ENCODE data around the gene CFAP58. TPM values are rescaled to one million over a fixed set of nuclear protein-coding genes. Genes with fewer than 3 reads are reported as not detected.

CFAP58 gene
- total RNA-seq, result under 1 TPM; 0.21 to 0.23 TPM

- POLR2A ChIA-PET, result interaction anchor here (0.8 kb wide), 1 partner anchor 15 kb away, joined by 6 read pairs; the partner anchor contains the start of gene ITPRIP
- CTCF ChIA-PET, result interaction anchor here (0.7 to 2.7 kb wide), 10 partner anchors 15 to 91 kb away, joined by 3 to 21 read pairs (median 6); partner anchors contain the start of gene ITPRIP
Measured at GRCh38 chr10:104353325-104354048, at the start of gene CFAP58. TSS of gene CFAP58 (plus strand) at chr10:104353833. CDS start at chr10:104353898, 65 bp downstream.

GRCh38 chr10:104304356-104304745 is 49.3 kb upstream of the CFAP58 start:
- ChIA-PET CTCF (interaction anchor here (1.8 to 2.7 kb wide), 6 partner anchors 14 to 43 kb away, joined by 3 to 26 read pairs (median 12); no protein-coding TSS in a partner anchor), POLR2A (no interaction called here)

- ChIA-PET POLR2A (no interaction called here), CTCF (interaction anchor here (0.6 to 4.4 kb wide), 17 partner anchors 10 to 49 kb away, joined by 3 to 40 read pairs (median 7); partner anchors contain the start of genes CFAP58, GSTO2 and ITPRIP)
Measured at GRCh38 chr10:104304927-104305326, 48.7 kb upstream of the CFAP58 start.

- ChIA-PET POLR2A (interaction anchor here (1.1 kb wide), 1 partner anchor 31 kb away, joined by 4 read pairs; the partner anchor contains the start of gene ITPRIP), CTCF (interaction anchor here (0.8 to 4.4 kb wide), 10 partner anchors 11 to 241 kb away, joined by 4 to 40 read pairs (median 13); partner anchors contain the start of genes CFAP58, GSTO2 and ITPRIP)
Measured at GRCh38 chr10:104306897-104307296, 46.7 kb upstream of the CFAP58 start.

GRCh38 chr10:104307576-104308438 is 45.8 kb upstream of the CFAP58 start:
- CTCF ChIA-PET, result interaction anchor here (0.9 to 4.4 kb wide), 5 partner anchors 10 to 46 kb away, joined by 4 to 40 read pairs (median 6); partner anchors contain the start of genes CFAP58 and ITPRIP
- POLR2A ChIA-PET, result interaction anchor here (1.1 kb wide), 1 partner anchor 30 kb away, joined by 4 read pairs; the partner anchor contains the start of gene ITPRIP

GRCh38 chr10:104308439-104308903 is 45.2 kb upstream of the CFAP58 start:
- ChIA-PET CTCF (interaction anchor here (0.9 to 4.4 kb wide), 2 partner anchors 30 to 42 kb away, joined by 4 to 40 read pairs; partner anchors contain the start of gene ITPRIP), POLR2A (no interaction called here)

- ChIA-PET POLR2A (no interaction called here), CTCF (interaction anchor here (0.9 to 2.9 kb wide), 3 partner anchors 11 to 19 kb away, joined by 3 to 11 read pairs (median 3); no protein-coding TSS in a partner anchor)
Measured at GRCh38 chr10:104309980-104310978, 43.4 kb upstream of the CFAP58 start.

GRCh38 chr10:104311184-104311720 is 42.4 kb upstream of the CFAP58 start:
- ChIA-PET POLR2A (interaction anchor here (0.5 kb wide), 1 partner anchor 11 kb away, joined by 6 read pairs; no protein-coding TSS in a partner anchor), CTCF (interaction anchor here (0.9 to 2.9 kb wide), 4 partner anchors 12 to 40 kb away, joined by 3 to 11 read pairs (median 4); no protein-coding TSS in a partner anchor)

GRCh38 chr10:104314591-104315485 is 38.8 kb upstream of the CFAP58 start:
- CTCF ChIA-PET, result interaction anchor here (0.8 to 3.6 kb wide), 4 partner anchors 9 to 36 kb away, joined by 3 to 12 read pairs (median 4); no protein-coding TSS in a partner anchor
- POLR2A ChIA-PET, result interaction anchor here (0.8 kb wide), 1 partner anchor 45 kb away, joined by 3 read pairs; no protein-coding TSS in a partner anchor

GRCh38 chr10:104315486-104315921 is 38.1 kb upstream of the CFAP58 start:
- ChIA-PET CTCF (interaction anchor here (1.2 to 3.6 kb wide), 3 partner anchors 10 to 24 kb away, joined by 3 to 12 read pairs (median 4); no protein-coding TSS in a partner anchor), POLR2A (no interaction called here)

GRCh38 chr10:104316321-104317099 is 37.1 kb upstream of the CFAP58 start:
- ChIA-PET CTCF (interaction anchor here (3.6 kb wide), 1 partner anchor 11 kb away, joined by 12 read pairs; no protein-coding TSS in a partner anchor), POLR2A (no interaction called here)

- ChIA-PET CTCF (interaction anchor here (1.0 kb wide), 1 partner anchor 10 kb away, joined by 4 read pairs; no protein-coding TSS in a partner anchor), POLR2A (no interaction called here)
Measured at GRCh38 chr10:104317269-104317710, 36.3 kb upstream of the CFAP58 start.

- CTCF ChIA-PET, result interaction anchor here (1.0 kb wide), 1 partner anchor 10 kb away, joined by 4 read pairs; no protein-coding TSS in a partner anchor
Measured at GRCh38 chr10:104317726-104318299, 35.8 kb upstream of the CFAP58 start.

GRCh38 chr10:104318326-104318725 is 35.3 kb upstream of the CFAP58 start:
- ChIA-PET CTCF (interaction anchor here (1.0 kb wide), 1 partner anchor 11 kb away, joined by 4 read pairs; no protein-coding TSS in a partner anchor), POLR2A (no interaction called here)

More at GRCh38 chr10:104317726-104318299, 35.8 kb upstream of the CFAP58 start:
- POLR2A ChIA-PET, result no interaction called here

Measured in activated CD8-positive, alpha-beta memory T cell treated with anti-CD3 and anti-CD28 coated beads for 36 hours (primary cell).